ENCODE measurements around the gene FAM221B.

DNA sequence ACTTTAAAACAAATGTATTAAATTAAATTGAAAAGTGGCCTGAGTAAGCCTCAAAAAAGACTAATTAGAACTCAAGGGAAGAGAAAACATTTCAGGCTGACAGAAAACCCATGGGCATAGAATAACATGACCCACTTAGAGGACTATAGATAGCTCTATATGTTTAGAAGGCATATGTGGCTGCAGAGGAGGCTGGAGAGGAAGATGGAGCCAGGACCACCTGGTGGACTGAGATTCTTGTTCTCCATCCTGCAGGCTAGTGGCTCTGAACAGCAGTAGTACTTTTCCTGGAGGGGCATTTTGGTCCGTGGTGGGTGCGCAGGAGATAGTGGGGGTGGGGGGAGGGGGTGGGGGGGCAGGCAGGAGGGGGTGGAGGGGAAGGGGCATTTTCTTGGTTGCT is 47.5 kb downstream of the FAM221B start:
- no peak for TF ChIP-seq CTCF (IDR thresholded peaks at IDR 0.05; ENCODE audit: insufficient read depth, low read length, poor library complexity, severe bottlenecking)
- TF ChIP-seq EZH2phosphoT487 (conservative IDR thresholded peaks at IDR 0.05; ENCODE audit: low read length), result no peak
